MCF 10A (cell line): ENCODE results near the gene PROKR1. TPM values are rescaled to one million over a fixed set of nuclear protein-coding genes. Genes with fewer than 3 reads are reported as not detected.

Experiments used
- BruUV-seq: library from RNA; stranded (reverse); fragments of 400-500 nt; replicated peaks from 2 replicates; lab custom pipeline; 2021; lab: Mats Ljungman, UMichigan
- CTCF ChIA-PET: fragments of 300-600 bp; sonication (Branson Sonifier 250); formaldehyde crosslinking; extraction: SDS; loops from one replicate; lab custom pipeline; 2021; ENCODE audit warnings: antibody characterized with exemption, inconsistent platforms; lab: Yijun Ruan, JAX
- POLR2A ChIA-PET: fragments of 300-600, 350-650 bp; sonication (Branson Sonifier 250); formaldehyde crosslinking; extraction: SDS; loops from one replicate; lab custom pipeline; 2020; ENCODE audit warnings: antibody characterized with exemption, inconsistent platforms; lab: Yijun Ruan, JAX
- DNase-seq: peaks from one replicate; pipeline ENCODE4 v3.0.0-alpha.2; 2018; ENCODE audit not compliant: unreplicated experiment
- H3K27ac Mint-ChIP-seq: one replicate; pipeline ENCODE4 v1.8.0; 2022; ENCODE audit warnings: mild to moderate bottlenecking, low read depth, mixed read lengths; ENCODE audit not compliant: unreplicated experiment
- H3K27me3 Mint-ChIP-seq: one replicate; pipeline ENCODE4 v1.8.0; 2022; ENCODE audit warnings: mixed read lengths; ENCODE audit not compliant: insufficient read depth, unreplicated experiment
- H3K36me3 Mint-ChIP-seq: one replicate; pipeline ENCODE4 v1.8.0; 2022; ENCODE audit warnings: mild to moderate bottlenecking, moderate library complexity, mixed read lengths; ENCODE audit not compliant: insufficient read depth, unreplicated experiment
- H3K4me1 Mint-ChIP-seq: one replicate; pipeline ENCODE4 v1.8.0; 2022; ENCODE audit warnings: mixed read lengths; ENCODE audit not compliant: insufficient read depth, unreplicated experiment
- H3K4me3 Mint-ChIP-seq: one replicate; pipeline ENCODE4 v1.8.0; 2022; ENCODE audit warnings: mild to moderate bottlenecking, moderate library complexity, mixed read lengths; ENCODE audit not compliant: unreplicated experiment
- H3K9me3 Mint-ChIP-seq: one replicate; pipeline ENCODE4 v1.8.0; 2022; ENCODE audit warnings: mixed read lengths; ENCODE audit not compliant: unreplicated experiment
- intact Hi-C: fragments of 100-400 bp; cut with micrococcal nuclease; formaldehyde crosslinking; loops from 2 replicates; pipeline ENCODE4 v1.14.1; 2022
- total RNA-seq: library from RNA; stranded (reverse); gene quantifications from 2 replicates; pipeline ENCODE4 v1.2.3, GENCODE V29; 2022
- TF ChIP-seq, protein P1 (sequence below): fragments of 200-600 bp; IDR thresholded peaks from one replicate; pipeline ENCODE4 v1.8.0; 2022; ENCODE audit warnings: antibody characterized with exemption, mild to moderate bottlenecking; ENCODE audit not compliant: unreplicated experiment

Gene PROKR1
- total RNA-seq, 1 experiment from 2014 or later = not detected

DNA sequence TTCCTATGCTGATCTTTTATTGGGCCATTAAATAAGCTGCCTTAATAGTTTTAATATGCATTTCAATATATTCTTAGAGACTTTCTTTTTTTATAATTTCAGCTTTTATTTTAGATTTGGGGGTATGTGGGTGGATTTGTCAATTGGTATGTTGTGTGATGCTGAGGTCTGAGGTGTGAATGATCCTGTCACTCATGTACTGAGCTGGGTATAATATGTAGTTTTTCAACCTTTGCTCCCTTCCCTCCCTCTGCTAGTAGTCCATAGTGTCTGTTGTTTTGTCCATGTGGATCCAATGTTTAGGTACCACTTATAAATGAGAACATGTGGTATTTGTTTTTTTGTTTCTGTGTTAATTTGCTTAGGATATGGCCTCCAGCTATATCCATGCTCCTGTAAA lies 35.5 kb upstream of the PROKR1 start:
- ChIA-PET CTCF (interaction anchor here (0.8 to 1.1 kb wide), 2 partner anchors 13 to 17 kb away, joined by 3 read pairs; no protein-coding TSS in a partner anchor), POLR2A (interaction anchor here (0.6 kb wide), 1 partner anchor 56 kb away, joined by 3 read pairs; no protein-coding TSS in a partner anchor)
- Mint-ChIP-seq H3K36me3 (no peaks in the 10 kb centered on the region), H3K4me1 (no peaks in the 10 kb centered on the region), H3K27ac (no peak overlapping the region), H3K27me3 (no peaks in the 10 kb centered on the region), H3K9me3 (no peaks in the 10 kb centered on the region), H3K4me3 (no peak overlapping the region)
- intact Hi-C loops = no loop called here
- TF ChIP-seq, protein P1, sequence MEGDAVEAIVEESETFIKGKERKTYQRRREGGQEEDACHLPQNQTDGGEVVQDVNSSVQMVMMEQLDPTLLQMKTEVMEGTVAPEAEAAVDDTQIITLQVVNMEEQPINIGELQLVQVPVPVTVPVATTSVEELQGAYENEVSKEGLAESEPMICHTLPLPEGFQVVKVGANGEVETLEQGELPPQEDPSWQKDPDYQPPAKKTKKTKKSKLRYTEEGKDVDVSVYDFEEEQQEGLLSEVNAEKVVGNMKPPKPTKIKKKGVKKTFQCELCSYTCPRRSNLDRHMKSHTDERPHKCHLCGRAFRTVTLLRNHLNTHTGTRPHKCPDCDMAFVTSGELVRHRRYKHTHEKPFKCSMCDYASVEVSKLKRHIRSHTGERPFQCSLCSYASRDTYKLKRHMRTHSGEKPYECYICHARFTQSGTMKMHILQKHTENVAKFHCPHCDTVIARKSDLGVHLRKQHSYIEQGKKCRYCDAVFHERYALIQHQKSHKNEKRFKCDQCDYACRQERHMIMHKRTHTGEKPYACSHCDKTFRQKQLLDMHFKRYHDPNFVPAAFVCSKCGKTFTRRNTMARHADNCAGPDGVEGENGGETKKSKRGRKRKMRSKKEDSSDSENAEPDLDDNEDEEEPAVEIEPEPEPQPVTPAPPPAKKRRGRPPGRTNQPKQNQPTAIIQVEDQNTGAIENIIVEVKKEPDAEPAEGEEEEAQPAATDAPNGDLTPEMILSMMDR = no peak
- DNase-seq = no peak
- BruUV-seq = no TSS peak

- no peak for DNase-seq
- Mint-ChIP-seq H3K4me1 (no peaks in the 10 kb centered on the region), H3K27ac (no peak overlapping the region), H3K4me3 (no peak overlapping the region), H3K36me3 (no peaks in the 10 kb centered on the region), H3K27me3 (no peaks in the 10 kb centered on the region), H3K9me3 (no peaks in the 10 kb centered on the region)
- POLR2A ChIA-PET = no interaction called here
- intact Hi-C loops = no loop called here
- BruUV-seq = no TSS peak
- TF ChIP-seq, protein P1 = no peak
- CTCF ChIA-PET = no interaction called here
Observed at GRCh38 chr2:68612765-68613519, 30.4 kb upstream of the PROKR1 start.

GRCh38 chr2:68620772-68621171 lies 22.6 kb upstream of the PROKR1 start:
- POLR2A ChIA-PET = no interaction called here
- no TSS peak for BruUV-seq
- Mint-ChIP-seq H3K9me3 (peaks cover 9% of the 10 kb centered on the region), H3K27me3 (no peaks in the 10 kb centered on the region), H3K27ac (no peak overlapping the region), H3K36me3 (no peaks in the 10 kb centered on the region), H3K4me3 (no peak overlapping the region), H3K4me1 (no peaks in the 10 kb centered on the region)
- CTCF ChIA-PET = no interaction called here
- DNase-seq = peak; percentile 29
- intact Hi-C loops = no loop called here
- TF ChIP-seq, protein P1 = no peak

DNA sequence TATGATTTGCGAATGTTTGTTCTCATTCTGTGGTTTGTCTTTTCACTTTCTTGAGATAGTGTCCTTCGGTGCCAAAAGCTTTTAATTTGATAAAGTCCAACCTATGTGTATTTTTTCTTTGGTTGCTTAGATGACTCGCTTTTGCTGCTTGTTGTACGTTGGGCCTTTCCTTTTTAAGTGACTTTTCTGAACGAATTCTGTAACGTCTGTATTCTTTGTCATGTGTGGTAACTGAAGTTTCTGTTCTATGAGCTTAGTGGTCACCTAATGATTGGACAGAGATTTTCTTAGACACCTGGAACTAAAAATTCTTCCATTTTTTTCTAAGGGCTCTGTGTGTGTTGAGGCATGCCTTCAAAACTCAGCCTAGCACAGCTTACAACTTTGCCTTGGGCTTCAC lies 19.6 kb upstream of the PROKR1 start:
- Mint-ChIP-seq H3K9me3 (peaks cover 9% of the 10 kb centered on the region), H3K4me3 (no peak overlapping the region), H3K4me1 (no peaks in the 10 kb centered on the region), H3K36me3 (no peaks in the 10 kb centered on the region), H3K27ac (no peak overlapping the region), H3K27me3 (no peaks in the 10 kb centered on the region)
- TF ChIP-seq, protein P1 = no peak
- BruUV-seq = no TSS peak
- intact Hi-C loops = no loop called here
- CTCF ChIA-PET = no interaction called here
- POLR2A ChIA-PET = no interaction called here
- DNase-seq = no peak
